CD14-positive monocyte (primary cell): Measurements from ENCODE around the gene ARSI. TPM values are rescaled to one million over a fixed set of nuclear protein-coding genes. Genes with fewer than 3 reads are reported as not detected.

Experiments
- DNase-seq, 3 donors: peaks; one replicate each; pipeline ENCODE4 v3.0.0-alpha.2; 2011 to 2022
- H2AFZ ChIP-seq: 2 replicates; pipeline ENCODE4 v1.6.0; 2012; ENCODE audit warnings: mild to moderate bottlenecking, low read depth, low read length, inconsistent platforms; ENCODE audit not compliant: insufficient read depth, poor library complexity, severe bottlenecking
- H3K27ac ChIP-seq, 2 donors: 1 replicate in 1 of 2; 2 replicates in 1 of 2; pipeline ENCODE4 v1.5.1; 2012 to 2013; ENCODE audit warnings: low read length in 2 of 2, control low read depth in 1 of 2, inconsistent platforms in 1 of 2, low read depth in 1 of 2, mild to moderate bottlenecking in 1 of 2
- H3K27me3 ChIP-seq, 2 donors: one replicate each; pipeline versions ENCODE4 v1.6.0 to v1.6.1; 2011 to 2013; ENCODE audit warnings: low read length in 2 of 2; ENCODE audit not compliant: control insufficient read depth in 2 of 2, insufficient read depth in 2 of 2
- H3K36me3 ChIP-seq, 2 donors: replicated peaks in 1 of 2; 1 replicate in 1 of 2; 2 replicates in 1 of 2; pipeline versions ENCODE4 v1.5.1 to v1.6.1; 2012 to 2013; ENCODE audit warnings: low read length in 2 of 2, control low read depth in 1 of 2, inconsistent platforms in 1 of 2, mild to moderate bottlenecking in 1 of 2; ENCODE audit not compliant: insufficient read depth in 2 of 2, control insufficient read depth in 1 of 2
- H3K4me1 ChIP-seq, 2 donors: 1 replicate in 1 of 2; 2 replicates in 1 of 2; pipeline versions ENCODE4 v1.5.1 to v1.6.1; 2012 to 2013; ENCODE audit warnings: low read length in 2 of 2, control low read depth in 1 of 2, inconsistent platforms in 1 of 2, mild to moderate bottlenecking in 1 of 2, moderate library complexity in 1 of 2; ENCODE audit not compliant: insufficient read depth in 2 of 2, control insufficient read depth in 1 of 2
- H3K4me2 ChIP-seq: replicated peaks from 2 replicates; pipeline ENCODE3; 2012; ENCODE audit warnings: low read length, moderate library complexity, mild to moderate bottlenecking; ENCODE audit not compliant: poor library complexity, severe bottlenecking; ENCODE audit errors: extremely low read depth
- H3K4me3 ChIP-seq, 3 experiments: fragments of 200-600 bp in 1 of 3; sonication (generic) in 1 of 3; replicated peaks in 1 of 3; 1 replicate in 2 of 3; 2 replicates in 1 of 3; pipeline ENCODE4 v1.5.1; 2011 to 2013; ENCODE audit warnings: low read length in 3 of 3, mild to moderate bottlenecking in 3 of 3, control low read depth in 2 of 3, low read depth in 2 of 3, inconsistent platforms in 1 of 3, moderate library complexity in 1 of 3
- H3K79me2 ChIP-seq: 2 replicates; pipeline ENCODE4 v1.6.0; 2012; ENCODE audit warnings: mild to moderate bottlenecking, control low read depth, inconsistent platforms, low read length, moderate library complexity; ENCODE audit not compliant: insufficient read depth
- H3K9ac ChIP-seq: 2 replicates; pipeline ENCODE4 v1.6.0; 2017; ENCODE audit warnings: low read length, mild to moderate bottlenecking; ENCODE audit not compliant: insufficient read depth, poor library complexity, severe bottlenecking
- H3K9me3 ChIP-seq, 2 donors: replicated peaks in 1 of 2; 1 replicate in 1 of 2; 2 replicates in 1 of 2; pipeline versions ENCODE4 v1.5.1 to v1.6.1; 2012 to 2013; ENCODE audit warnings: low read length in 2 of 2, control low read depth in 1 of 2; ENCODE audit not compliant: control insufficient read depth in 1 of 2, insufficient read depth in 1 of 2
- H4K20me1 ChIP-seq: 2 replicates; pipeline ENCODE4 v1.6.0; 2012; ENCODE audit warnings: mild to moderate bottlenecking, low read length, control low read depth, moderate library complexity; ENCODE audit not compliant: insufficient read depth
- H3K27ac Mint-ChIP-seq, 7 donors: one replicate each; pipeline ENCODE4 v1.8.0; 2020; ENCODE audit warnings: mild to moderate bottlenecking in 7 of 7, mixed read lengths in 7 of 7, moderate library complexity in 6 of 7, inconsistent platforms in 2 of 7
- H3K27me3 Mint-ChIP-seq, 3 donors: one replicate each; pipeline ENCODE4 v1.8.0; 2021 to 2022; ENCODE audit warnings: low read depth in 3 of 3, mild to moderate bottlenecking in 3 of 3, mixed read lengths in 3 of 3, moderate library complexity in 3 of 3, inconsistent platforms in 1 of 3
- H3K36me3 Mint-ChIP-seq, 2 donors: one replicate each; pipeline ENCODE4 v1.8.0; 2020; ENCODE audit warnings: mixed read lengths in 2 of 2, inconsistent platforms in 1 of 2, mild to moderate bottlenecking in 1 of 2
- H3K4me1 Mint-ChIP-seq: one replicate; pipeline ENCODE4 v1.8.0; 2020; ENCODE audit warnings: mild to moderate bottlenecking, mixed read lengths
- H3K4me3 Mint-ChIP-seq, 2 donors: one replicate each; pipeline ENCODE4 v1.8.0; 2020; ENCODE audit warnings: mild to moderate bottlenecking in 2 of 2, mixed read lengths in 2 of 2, moderate library complexity in 1 of 2
- H3K9me3 Mint-ChIP-seq, 7 donors: one replicate each; pipeline ENCODE4 v1.8.0; 2020 to 2022; ENCODE audit warnings: mixed read lengths in 7 of 7, mild to moderate bottlenecking in 6 of 7, moderate library complexity in 6 of 7, inconsistent platforms in 2 of 7
- WGBS: methylation state at CpG from one replicate; pipeline ENCODE4 v1.1.5; 2013; ENCODE audit warnings: missing lambda C conversion rate; ENCODE audit not compliant: insufficient coverage; 5-methylcytosine and 5-hydroxymethylcytosine counted together
- intact Hi-C, 2 donors: fragments of 100-400 bp; cut with micrococcal nuclease; formaldehyde crosslinking; loops; one replicate each; pipeline versions ENCODE4 v1.15.0 to v1.15.1; 2023
- polyA plus RNA-seq, 3 donors: library from polyadenylated mRNA; depleted of rRNA in 1 of 3; unstranded in 2 of 3; stranded (reverse) in 1 of 3; fragments of 300-500 nt in 2 of 3; fragments of >200 nt in 1 of 3; fragmentation: Illumina TruSeq in 2 of 3; gene quantifications; 1 replicate in 2 of 3; 2 replicates in 1 of 3; pipeline ENCODE4 v1.2.3, GENCODE V29; 2012 to 2021
- TF ChIP-seq, protein P1 (sequence below): fragments of 200-600 bp; IDR thresholded peaks from one replicate; pipeline ENCODE4 v1.8.0; 2022; ENCODE audit warnings: antibody characterized with exemption, mild to moderate bottlenecking

The ARSI gene
- polyA plus RNA-seq, 3 donors, result not detected

DNA sequence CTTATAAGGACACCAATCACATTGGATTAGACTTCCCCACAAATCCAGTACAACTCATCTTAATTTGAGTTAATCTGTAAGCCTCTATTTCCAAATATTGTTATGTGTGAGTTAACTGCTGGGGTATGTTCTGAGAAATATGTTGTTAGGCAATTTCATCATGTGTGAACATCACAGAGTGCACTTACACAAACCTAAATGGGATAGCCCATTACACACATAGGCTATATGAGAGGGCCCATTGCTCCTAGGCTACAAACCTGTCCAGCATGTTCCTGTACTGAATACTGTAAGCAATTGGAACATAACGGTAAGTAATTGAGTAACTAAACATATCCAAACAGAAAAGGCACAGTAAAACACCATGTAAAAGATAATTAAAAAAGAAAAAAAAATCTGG is 19.1 kb upstream of the ARSI start:
- TF ChIP-seq, protein P1, sequence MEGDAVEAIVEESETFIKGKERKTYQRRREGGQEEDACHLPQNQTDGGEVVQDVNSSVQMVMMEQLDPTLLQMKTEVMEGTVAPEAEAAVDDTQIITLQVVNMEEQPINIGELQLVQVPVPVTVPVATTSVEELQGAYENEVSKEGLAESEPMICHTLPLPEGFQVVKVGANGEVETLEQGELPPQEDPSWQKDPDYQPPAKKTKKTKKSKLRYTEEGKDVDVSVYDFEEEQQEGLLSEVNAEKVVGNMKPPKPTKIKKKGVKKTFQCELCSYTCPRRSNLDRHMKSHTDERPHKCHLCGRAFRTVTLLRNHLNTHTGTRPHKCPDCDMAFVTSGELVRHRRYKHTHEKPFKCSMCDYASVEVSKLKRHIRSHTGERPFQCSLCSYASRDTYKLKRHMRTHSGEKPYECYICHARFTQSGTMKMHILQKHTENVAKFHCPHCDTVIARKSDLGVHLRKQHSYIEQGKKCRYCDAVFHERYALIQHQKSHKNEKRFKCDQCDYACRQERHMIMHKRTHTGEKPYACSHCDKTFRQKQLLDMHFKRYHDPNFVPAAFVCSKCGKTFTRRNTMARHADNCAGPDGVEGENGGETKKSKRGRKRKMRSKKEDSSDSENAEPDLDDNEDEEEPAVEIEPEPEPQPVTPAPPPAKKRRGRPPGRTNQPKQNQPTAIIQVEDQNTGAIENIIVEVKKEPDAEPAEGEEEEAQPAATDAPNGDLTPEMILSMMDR, result no peak
- no peaks in the 10 kb centered on the region for H3K4me1 Mint-ChIP-seq
- Histone ChIP-seq H3K4me1 (no peaks in the 10 kb centered on the region), H3K9me3 (no peaks in the 10 kb centered on the region), H2AFZ (no peak overlapping the region), H3K27me3 (no peaks in the 10 kb centered on the region), H3K9ac (no peak overlapping the region), H3K27ac (no peak overlapping the region), H3K4me2 (no peak overlapping the region), H3K36me3 (no peaks in the 10 kb centered on the region), H3K4me3 (no peak overlapping the region), H4K20me1 (no peaks in the 10 kb centered on the region), H3K79me2 (no peaks in the 10 kb centered on the region)
- peaks cover 0 to 2% (median 0%) of the 10 kb centered on the region in 3 donors for H3K27me3 Mint-ChIP-seq
- H3K4me3 Mint-ChIP-seq, result no peak overlapping the region
- H3K27ac Mint-ChIP-seq, result no peak overlapping the region
- H3K9me3 Mint-ChIP-seq, result peaks cover 0 to 1% (median 0%) of the 10 kb centered on the region in 7 donors
- H3K36me3 Mint-ChIP-seq, result no peaks in the 10 kb centered on the region
- DNase-seq, result no peak
- intact Hi-C loops, result no loop called here
- WGBS, result no CpG with 5 or more reads among the region's 1 CpG

DNA sequence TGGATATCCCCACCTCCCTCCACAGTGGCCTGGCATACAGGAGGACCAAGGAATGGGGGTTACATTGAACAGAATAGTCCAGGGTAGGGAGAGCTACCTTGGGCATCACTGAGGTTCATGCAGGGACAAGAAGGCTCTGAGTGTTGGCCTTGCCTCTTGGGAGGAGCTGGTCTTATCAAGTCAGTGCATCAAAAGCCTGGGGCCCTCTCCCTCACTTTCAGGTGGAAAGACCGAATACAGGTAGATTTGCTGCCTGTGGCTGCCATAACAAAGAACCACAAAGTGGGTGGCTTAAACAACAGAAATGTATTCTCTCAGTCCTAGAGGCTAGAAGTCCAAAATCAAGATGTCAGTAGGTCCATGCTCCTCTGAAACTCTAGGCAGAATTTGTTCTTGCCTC is 18.5 kb upstream of the ARSI start:
- intact Hi-C loops, result no loop called here
- no peak for DNase-seq
- Histone ChIP-seq H3K4me3 (no peak overlapping the region), H4K20me1 (no peaks in the 10 kb centered on the region), H3K27me3 (no peaks in the 10 kb centered on the region), H3K4me2 (no peak overlapping the region), H3K9me3 (no peaks in the 10 kb centered on the region), H3K79me2 (no peaks in the 10 kb centered on the region), H3K36me3 (no peaks in the 10 kb centered on the region), H3K27ac (no peak overlapping the region), H3K9ac (no peak overlapping the region), H2AFZ (no peak overlapping the region), H3K4me1 (no peaks in the 10 kb centered on the region)
- WGBS, result 80% methylated on average over 1 of the region's 1 CpG
- peaks cover 0 to 1% (median 0%) of the 10 kb centered on the region in 7 donors for H3K9me3 Mint-ChIP-seq
- H3K4me1 Mint-ChIP-seq, result no peaks in the 10 kb centered on the region
- no peaks in the 10 kb centered on the region for H3K36me3 Mint-ChIP-seq
- H3K27me3 Mint-ChIP-seq, result peaks cover 0 to 2% (median 0%) of the 10 kb centered on the region in 3 donors
- peak overlapping the region in 1 of 7 donors; percentile 66 for H3K27ac Mint-ChIP-seq
- TF ChIP-seq, protein P1, result no peak
- no peak overlapping the region for H3K4me3 Mint-ChIP-seq
